SK-N-SH (cell line): Measurements from ENCODE around the gene HSPA12A. TPM values are rescaled to one million over a fixed set of nuclear protein-coding genes. Genes with fewer than 3 reads are reported as not detected.

ENCODE experiments used
- CTCF ChIA-PET: fragments of 300-600, 350-600 bp; formaldehyde crosslinking; extraction: SDS; loops from one replicate; lab custom pipeline; 2021; lab: Yijun Ruan, JAX
- POLR2A ChIA-PET: fragments of 350-600 bp; sonication (Branson Sonifier 250); formaldehyde crosslinking; extraction: SDS; loops from one replicate; lab custom pipeline; 2020; ENCODE audit warnings: antibody characterized with exemption, inconsistent platforms; lab: Yijun Ruan, JAX
- DNase-seq: peaks from one replicate; pipeline ENCODE4 v3.0.0; 2012
- H2AFZ ChIP-seq: fragments of 200-600 bp; sonication (generic); 2 replicates; pipeline ENCODE4 v1.8.1; 2016; ENCODE audit warnings: antibody characterized with exemption, mild to moderate bottlenecking, low read depth
- H3F3A ChIP-seq: fragments of 200-600 bp; sonication (generic); replicated peaks from 2 replicates; pipeline ENCODE3; 2016; ENCODE audit warnings: antibody characterized with exemption, mild to moderate bottlenecking; ENCODE audit not compliant: insufficient read depth
- H3K27ac ChIP-seq, 2 experiments: fragments of 200-500 bp in 1 of 2; fragments of 200-600 bp in 1 of 2; sonication (Bioruptor generic) in 1 of 2; sonication (generic), shearing (Covaris generic) in 1 of 2; 2 replicates each; pipeline versions ENCODE4 v1.5.1 to v1.6.1; 2014 to 2016; ENCODE audit warnings: low read depth in 2 of 2, inconsistent platforms in 1 of 2, low read length in 1 of 2, mild to moderate bottlenecking in 1 of 2, mixed read lengths in 1 of 2
- H3K27me3 ChIP-seq: fragments of 200-600 bp; sonication (generic), shearing (Covaris generic); 2 replicates; pipeline ENCODE4 v1.6.1; 2016; ENCODE audit warnings: mixed run types; ENCODE audit not compliant: insufficient read depth
- H3K36me3 ChIP-seq, 2 experiments: fragments of 200-500 bp in 1 of 2; fragments of 200-600 bp in 1 of 2; sonication (Bioruptor generic) in 1 of 2; sonication (generic) in 1 of 2; replicated peaks in 1 of 2; 2 replicates each; pipeline versions ENCODE3 to v1.5.1; 2014 to 2016; ENCODE audit warnings: low read length in 1 of 2, mild to moderate bottlenecking in 1 of 2; ENCODE audit not compliant: insufficient read depth in 2 of 2, control insufficient read depth in 1 of 2
- H3K4me1 ChIP-seq, 2 experiments: fragments of 200-500 bp in 1 of 2; fragments of 200-600 bp in 1 of 2; sonication (Bioruptor generic) in 1 of 2; sonication (generic), shearing (Covaris generic) in 1 of 2; 2 replicates each; pipeline versions ENCODE4 v1.5.1 to v1.6.1; 2014 to 2016; ENCODE audit warnings: low read depth in 1 of 2, low read length in 1 of 2, mixed run types in 1 of 2; ENCODE audit not compliant: insufficient read depth in 2 of 2, control insufficient read depth in 1 of 2
- H3K4me2 ChIP-seq: fragments of 200-600 bp; sonication (generic), shearing (Covaris generic); 2 replicates; pipeline ENCODE4 v1.6.1; 2017; ENCODE audit warnings: mixed run types
- H3K4me3 ChIP-seq, 2 experiments: fragments of 200-500 bp in 1 of 2; fragments of 200-600 bp in 1 of 2; sonication (Bioruptor generic) in 1 of 2; sonication (generic), shearing (Covaris generic) in 1 of 2; 2 replicates each; pipeline versions ENCODE4 v1.5.1 to v1.8.1; 2014 to 2016; ENCODE audit warnings: low read depth in 2 of 2, inconsistent platforms in 1 of 2, low read length in 1 of 2, mild to moderate bottlenecking in 1 of 2, mixed read lengths in 1 of 2, moderate library complexity in 1 of 2
- H3K79me2 ChIP-seq: fragments of 200-600 bp; sonication (generic); 2 replicates; pipeline ENCODE4 v1.8.1; 2017; ENCODE audit warnings: mild to moderate bottlenecking; ENCODE audit not compliant: insufficient read depth
- H3K9ac ChIP-seq: fragments of 200-600 bp; sonication (generic); 2 replicates; pipeline ENCODE4 v1.6.1; 2017; ENCODE audit warnings: mixed run types
- H3K9me2 ChIP-seq: fragments of 200-600 bp; sonication (generic); 2 replicates; pipeline ENCODE4 v1.6.1; 2017; ENCODE audit warnings: mixed run types
- H3K9me3 ChIP-seq: fragments of 200-600 bp; sonication (generic); 2 replicates; pipeline ENCODE4 v1.6.1; 2017; ENCODE audit warnings: mixed run types, mild to moderate bottlenecking, moderate library complexity
- H4K20me1 ChIP-seq: fragments of 200-600 bp; sonication (generic); 2 replicates; pipeline ENCODE4 v1.6.1; 2017; ENCODE audit warnings: mild to moderate bottlenecking, mixed run types; ENCODE audit not compliant: insufficient read depth
- CHD2 ChIP-seq: fragments of 150-350 bp; IDR thresholded peaks from 2 replicates; pipeline ENCODE4 v1.6.1; 2018; ENCODE audit warnings: low read length; ENCODE audit not compliant: partially characterized antibody
- CTCF ChIP-seq: fragments of 200-600 bp; sonication (generic); IDR thresholded peaks from 2 replicates; pipeline ENCODE4 v1.6.1; 2017; ENCODE audit warnings: antibody characterized with exemption, mild to moderate bottlenecking, moderate library complexity
- EP300 ChIP-seq, 2 experiments: IDR thresholded peaks; 2 replicates each; pipeline versions ENCODE4 v1.4.0 to v1.6.1; 2012; ENCODE audit warnings: borderline replicate concordance in 1 of 2, low read depth in 1 of 2, low read length in 1 of 2
- EZH2phosphoT487 ChIP-seq: fragments of 200-600 bp; sonication (generic); IDR thresholded peaks from 2 replicates; pipeline ENCODE4 v1.6.1; 2017; ENCODE audit warnings: low read depth, mixed run types, mild to moderate bottlenecking, antibody characterized with exemption, moderate library complexity, borderline replicate concordance
- FOXJ3 ChIP-seq: sonication (generic); formaldehyde crosslinking; IDR thresholded peaks from 2 replicates; pipeline ENCODE4 v1.5.1; 2020; ENCODE audit warnings: mild to moderate bottlenecking, missing genetic modification reagents
- MEF2A ChIP-seq: IDR thresholded peaks from 2 replicates; pipeline ENCODE4 v1.4.0; 2012; ENCODE audit warnings: low read depth, borderline replicate concordance
- MXI1 ChIP-seq: IDR thresholded peaks from 2 replicates; pipeline ENCODE4 v1.6.1; 2012; ENCODE audit warnings: mild to moderate bottlenecking, low read depth, low read length, improper control_type of control experiment
- NRF1 ChIP-seq: IDR thresholded peaks from 2 replicates; pipeline ENCODE4 v1.6.1; 2012; ENCODE audit warnings: low read depth, mild to moderate bottlenecking, low read length
- POLR2AphosphoS5 ChIP-seq: IDR thresholded peaks from 2 replicates; pipeline ENCODE4 v1.6.1; 2012; ENCODE audit warnings: low read depth, low read length
- RAD21 ChIP-seq: IDR thresholded peaks from 2 replicates; pipeline ENCODE4 v1.6.1; 2012; ENCODE audit warnings: mild to moderate bottlenecking, low read length
- RCOR1 ChIP-seq: fragments of 150-350 bp; IDR thresholded peaks from 2 replicates; pipeline ENCODE4 v1.6.1; 2017; ENCODE audit warnings: antibody characterized with exemption, low read length
- RXRA ChIP-seq: IDR thresholded peaks from 2 replicates; pipeline ENCODE4 v1.4.0; 2012; ENCODE audit warnings: low read depth, mild to moderate bottlenecking, borderline replicate concordance
- SIN3A ChIP-seq: IDR thresholded peaks from 2 replicates; pipeline ENCODE4 v1.6.1; 2012; ENCODE audit warnings: low read depth, mild to moderate bottlenecking, low read length, moderate library complexity, borderline replicate concordance
- SMC3 ChIP-seq: IDR thresholded peaks from 2 replicates; pipeline ENCODE4 v1.6.1; 2012; ENCODE audit warnings: low read depth, low read length, improper control_type of control experiment
- TAF1 ChIP-seq: IDR thresholded peaks from 2 replicates; pipeline ENCODE4 v1.6.1; 2012; ENCODE audit warnings: low read depth, mild to moderate bottlenecking, low read length, moderate library complexity, borderline replicate concordance
- TEAD4 ChIP-seq: IDR thresholded peaks from 2 replicates; pipeline ENCODE4 v1.4.0; 2012; ENCODE audit warnings: mild to moderate bottlenecking, borderline replicate concordance; ENCODE audit not compliant: insufficient read depth
- WGBS: methylation state at CpG from one replicate; pipeline ENCODE4 v1.1.6; 2017; ENCODE audit warnings: low lambda C conversion rate; 5-methylcytosine and 5-hydroxymethylcytosine counted together
- polyA plus RNA-seq, 3 experiments: library from polyadenylated mRNA; depleted of rRNA; stranded (reverse); fragments of >200 nt; gene quantifications; 2 replicates each; pipeline ENCODE4 v1.2.3, GENCODE V29; 2012
- TF ChIP-seq, protein P1 (sequence below): fragments of 150-350 bp; IDR thresholded peaks from 2 replicates; pipeline ENCODE4 v1.6.1; 2016; ENCODE audit warnings: mild to moderate bottlenecking, low read depth, low read length

HSPA12A gene
- polyA plus RNA-seq, 1 of the 3 experiments (the other 2 are of a cell fraction) = 2.9 TPM

DNA sequence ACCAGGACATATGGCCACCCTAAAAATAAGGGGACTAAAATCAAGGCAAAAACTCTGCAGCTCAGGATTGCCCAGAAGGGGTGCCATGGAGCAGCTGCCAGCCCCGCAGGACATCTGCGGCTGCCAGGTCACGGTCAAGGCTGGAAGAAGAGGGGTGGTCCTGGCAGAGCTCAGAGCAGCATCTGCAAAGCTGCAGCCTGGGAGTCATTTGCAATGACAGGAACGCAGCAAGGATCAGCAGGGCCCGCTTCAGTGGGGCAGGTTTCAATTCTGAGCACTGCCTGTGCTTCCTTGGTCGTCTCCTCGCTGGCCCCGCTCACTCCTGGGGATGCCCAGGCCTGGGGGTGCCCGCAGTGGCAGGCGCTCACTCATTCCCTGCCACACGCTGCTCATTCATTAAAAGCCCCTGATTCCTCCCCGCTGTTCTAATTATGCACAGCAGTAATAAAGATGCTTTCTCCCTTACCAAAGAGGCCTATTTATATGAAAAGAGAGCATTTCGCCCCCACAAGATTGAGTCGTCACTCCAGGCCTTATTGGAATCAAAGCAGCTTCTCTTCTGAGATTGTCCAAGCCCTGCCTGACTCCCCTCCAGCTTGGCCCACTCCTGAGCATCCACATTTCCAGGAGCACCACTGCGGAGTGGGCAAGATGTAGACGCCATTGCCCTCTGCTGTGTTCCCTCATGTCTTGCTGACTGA lies 4.6 kb downstream of the HSPA12A start:
- no peaks in the 10 kb centered on the region for H3K36me3 ChIP-seq
- ChIA-PET POLR2A (interaction anchor here (0.8 to 1.4 kb wide), 3 partner anchors 13 to 39 kb away, joined by 3 to 6 read pairs (median 3); no protein-coding TSS in a partner anchor), CTCF (interaction anchor here (0.6 to 3.9 kb wide), 19 partner anchors 8 to 110 kb away, joined by 3 to 27 read pairs (median 4); no protein-coding TSS in a partner anchor)
- WGBS = 87% methylated on average over 15 of the region's 16 CpGs
- H4K20me1 ChIP-seq = no peaks in the 10 kb centered on the region
- no peaks in the 10 kb centered on the region for H3K27me3 ChIP-seq
- H3K27ac ChIP-seq = peak overlapping the region in 1 of 2 experiments; percentile 80; a peak in 2 of 4 replicates
- H3K9me3 ChIP-seq = no peaks in the 10 kb centered on the region
- H3K4me3 ChIP-seq = no peak overlapping the region
- peaks cover 0 to 37% of the 10 kb centered on the region in 2 experiments; a peak in 2 of 4 replicates for H3K4me1 ChIP-seq
- no peaks in the 10 kb centered on the region for H3F3A ChIP-seq
- peak; percentile 36 for TF ChIP-seq CTCF
- peak; percentile 43 for TF ChIP-seq RAD21
- no peak for TF ChIP-seq NRF1
- TF ChIP-seq TAF1 = no peak
- no peak for TF ChIP-seq FOXJ3 (CRISPR knock-in tag)
- peak; percentile 67 for TF ChIP-seq MXI1
- TF ChIP-seq RCOR1 = peak; percentile 58
- TF ChIP-seq, protein P1, sequence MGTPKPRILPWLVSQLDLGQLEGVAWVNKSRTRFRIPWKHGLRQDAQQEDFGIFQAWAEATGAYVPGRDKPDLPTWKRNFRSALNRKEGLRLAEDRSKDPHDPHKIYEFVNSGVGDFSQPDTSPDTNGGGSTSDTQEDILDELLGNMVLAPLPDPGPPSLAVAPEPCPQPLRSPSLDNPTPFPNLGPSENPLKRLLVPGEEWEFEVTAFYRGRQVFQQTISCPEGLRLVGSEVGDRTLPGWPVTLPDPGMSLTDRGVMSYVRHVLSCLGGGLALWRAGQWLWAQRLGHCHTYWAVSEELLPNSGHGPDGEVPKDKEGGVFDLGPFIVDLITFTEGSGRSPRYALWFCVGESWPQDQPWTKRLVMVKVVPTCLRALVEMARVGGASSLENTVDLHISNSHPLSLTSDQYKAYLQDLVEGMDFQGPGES = no peak
- no peak for TF ChIP-seq RXRA
- TF ChIP-seq POLR2AphosphoS5 = no peak
- TF ChIP-seq MEF2A = no peak
- peak; percentile 3; the same call in 1 of the 2 replicates for TF ChIP-seq SMC3
- 0 out of 4 replicates have a peak, but pooled peaks of 1 of the 2 experiments have one; percentile 16 for TF ChIP-seq EP300 (IDR thresholded peaks at IDR 0.05; ENCODE audit: borderline replicate concordance in 1 of 2, low read depth in 1 of 2, low read length in 1 of 2)
- TF ChIP-seq EZH2phosphoT487 = no peak
- no peak for TF ChIP-seq CHD2
- TF ChIP-seq SIN3A = no peak
- no peak for TF ChIP-seq TEAD4
- H3K79me2 ChIP-seq = no peaks in the 10 kb centered on the region
- no peak overlapping the region for H2AFZ ChIP-seq
- H3K9me2 ChIP-seq = no peaks in the 10 kb centered on the region
- peak; percentile 87 for DNase-seq
- H3K9ac ChIP-seq = no peak overlapping the region
- H3K4me2 ChIP-seq = no peak overlapping the region
